T-helper 9 cell (primary cell): ENCODE measurements around the gene YWHAB.

Experiments
- DNase-seq: peaks from one replicate; pipeline ENCODE4 v3.0.0-alpha.2; 2020

The YWHAB gene

GRCh38 chr20:44916586-44916985, 31.1 kb downstream of the YWHAB start:
- no peak for DNase-seq

- no peak for DNase-seq
Measured at GRCh38 chr20:44917399-44917798, 31.9 kb downstream of the YWHAB start.

GRCh38 chr20:44918342-44918741, 32.8 kb downstream of the YWHAB start:
- no peak for DNase-seq

GRCh38 chr20:44918761-44919160, 33.3 kb downstream of the YWHAB start:
- no peak for DNase-seq

GRCh38 chr20:44921447-44921846, 35.9 kb downstream of the YWHAB start:
- DNase-seq: no peak

- DNase-seq: no peak
Measured at GRCh38 chr20:44924541-44924940, 39.0 kb downstream of the YWHAB start.

- DNase-seq: no peak
Measured at GRCh38 chr20:44928595-44928994, 43.1 kb downstream of the YWHAB start.

GRCh38 chr20:44930517-44931168, 45.1 kb downstream of the YWHAB start:
- DNase-seq: no peak

- DNase-seq: no peak
Measured at GRCh38 chr20:44931911-44932310, 46.4 kb downstream of the YWHAB start.

GRCh38 chr20:44932916-44933315, 47.4 kb downstream of the YWHAB start:
- no peak for DNase-seq

- no peak for DNase-seq
Measured at GRCh38 chr20:44936510-44936909, 51.0 kb downstream of the YWHAB start.

GRCh38 chr20:44938637-44939036, 53.1 kb downstream of the YWHAB start:
- no peak for DNase-seq

- no peak for DNase-seq
Measured at GRCh38 chr20:44941120-44941691, 55.7 kb downstream of the YWHAB start.

GRCh38 chr20:44942264-44942973, 56.9 kb downstream of the YWHAB start:
- no peak for DNase-seq

- no peak for DNase-seq
Measured at GRCh38 chr20:44943828-44944227, 58.3 kb downstream of the YWHAB start.

GRCh38 chr20:44945261-44945660, 59.8 kb downstream of the YWHAB start:
- DNase-seq: no peak

GRCh38 chr20:44946271-44946852, 60.9 kb downstream of the YWHAB start:
- no peak for DNase-seq

- no peak for DNase-seq
Measured at GRCh38 chr20:44948107-44948506, 62.6 kb downstream of the YWHAB start.

GRCh38 chr20:44948513-44948912, 63.0 kb downstream of the YWHAB start:
- DNase-seq: no peak

- DNase-seq: no peak
Measured at GRCh38 chr20:44950368-44950767, 64.9 kb downstream of the YWHAB start.

GRCh38 chr20:44952731-44953130, 67.2 kb downstream of the YWHAB start:
- DNase-seq: no peak

- DNase-seq: no peak
Measured at GRCh38 chr20:44954211-44954610, 68.7 kb downstream of the YWHAB start.

GRCh38 chr20:44955270-44955669, 69.8 kb downstream of the YWHAB start:
- DNase-seq: no peak

- DNase-seq: no peak
Measured at GRCh38 chr20:44956410-44956809, 70.9 kb downstream of the YWHAB start.
